WTC11 (cell line): ENCODE results near the gene NCOA6. TPM values are rescaled to one million over a fixed set of nuclear protein-coding genes. Genes with fewer than 3 reads are reported as not detected.
A peak's percentile ranks its signal among the peaks of the same experiment; 100 is the strongest.

Experiments used
- ATAC-seq: fragments of 200-7000 bp; cut with Tn5 transposase; 2 replicates; pipeline ENCODE4 v1.10.0; 2021; ENCODE audit warnings: mild to moderate bottlenecking, moderate library complexity
- CTCF ChIA-PET: fragments of 300-600 bp; sonication (Branson Sonifier 250); formaldehyde crosslinking; loops from one replicate; lab custom pipeline; 2021; ENCODE audit warnings: antibody characterized with exemption; lab: Charles Lee
- POLR2A ChIA-PET: fragments of 350-600 bp; sonication (Branson Sonifier 250); formaldehyde crosslinking; loops from one replicate; lab custom pipeline; 2021; ENCODE audit warnings: antibody characterized with exemption; lab: Charles Lee
- DNase-seq: peaks from one replicate; pipeline ENCODE4 v3.0.0; 2021; ENCODE audit warnings: low spot score
- H3K27ac Mint-ChIP-seq: 2 replicates; pipeline ENCODE4 v1.8.0; 2021; ENCODE audit warnings: mixed read lengths
- H3K27me3 Mint-ChIP-seq: 2 replicates; pipeline ENCODE4 v1.8.0; 2021; ENCODE audit warnings: low read depth, mild to moderate bottlenecking, moderate library complexity, mixed read lengths
- H3K36me3 Mint-ChIP-seq: 2 replicates; pipeline ENCODE4 v1.8.0; 2021; ENCODE audit warnings: mixed read lengths
- H3K4me1 Mint-ChIP-seq: 2 replicates; pipeline ENCODE4 v1.8.0; 2022; ENCODE audit warnings: mixed read lengths
- H3K4me3 Mint-ChIP-seq: 2 replicates; pipeline ENCODE4 v1.8.0; 2021; ENCODE audit warnings: mild to moderate bottlenecking, moderate library complexity, mixed read lengths
- H3K9me3 Mint-ChIP-seq: 2 replicates; pipeline ENCODE4 v1.8.0; 2021; ENCODE audit warnings: mixed read lengths
- ARID4B ChIP-seq: sonication (generic); formaldehyde crosslinking; IDR thresholded peaks from 2 replicates; pipeline ENCODE4 v1.8.0; 2023; ENCODE audit warnings: missing genetic modification reagents, mild to moderate bottlenecking, borderline replicate concordance
- CBFB ChIP-seq: sonication (generic); formaldehyde crosslinking; IDR thresholded peaks from 2 replicates; pipeline ENCODE4 v1.8.1; 2022; ENCODE audit warnings: mild to moderate bottlenecking, low read depth, missing genetic modification reagents
- CDX4 ChIP-seq: fragments of 250-450 bp; sonication (Bioruptor Pico); IDR thresholded peaks from 2 replicates; pipeline ENCODE4 v1.9.0; 2021; ENCODE audit warnings: moderate library complexity, mild to moderate bottlenecking, inconsistent platforms, borderline replicate concordance
- CTCF ChIP-seq: fragments of 200-600 bp; IDR thresholded peaks from 2 replicates; pipeline ENCODE4 v1.8.0; 2022; ENCODE audit warnings: antibody characterized with exemption
- E2F5 ChIP-seq: sonication (generic); formaldehyde crosslinking; IDR thresholded peaks from 2 replicates; pipeline ENCODE4 v1.8.1; 2022; ENCODE audit warnings: mild to moderate bottlenecking, moderate library complexity, missing genetic modification reagents
- FOXK1 ChIP-seq: sonication (generic); formaldehyde crosslinking; IDR thresholded peaks from 2 replicates; pipeline ENCODE4 v1.8.0; 2022; ENCODE audit warnings: mild to moderate bottlenecking, moderate library complexity, missing genetic modification reagents
- FOXP1 ChIP-seq: sonication (generic); formaldehyde crosslinking; IDR thresholded peaks from 2 replicates; pipeline ENCODE4 v1.8.0; 2022; ENCODE audit warnings: missing genetic modification reagents, mild to moderate bottlenecking, moderate library complexity, borderline replicate concordance
- GABPB1 ChIP-seq: sonication (generic); formaldehyde crosslinking; IDR thresholded peaks from 2 replicates; pipeline ENCODE4 v1.8.1; 2023; ENCODE audit warnings: mild to moderate bottlenecking, missing genetic modification reagents
- GRHL2 ChIP-seq: fragments of 250-450 bp; sonication (Bioruptor Pico); IDR thresholded peaks from 2 replicates; pipeline ENCODE4 v1.8.0; 2022; ENCODE audit warnings: mild to moderate bottlenecking, moderate library complexity; ENCODE audit not compliant: insufficient replicate concordance, severe bottlenecking
- MAX ChIP-seq: sonication (generic); formaldehyde crosslinking; IDR thresholded peaks from 2 replicates; pipeline ENCODE4 v1.8.0; 2022; ENCODE audit warnings: mild to moderate bottlenecking, missing genetic modification reagents
- NFYB ChIP-seq: sonication (generic); formaldehyde crosslinking; conservative IDR thresholded peaks from 2 replicates; pipeline ENCODE4 v1.8.0; 2022; ENCODE audit warnings: low read depth, missing genetic modification reagents
- PRRX2 ChIP-seq: fragments of 250-450 bp; sonication (Bioruptor Pico); IDR thresholded peaks from 2 replicates; pipeline ENCODE4 v1.8.0; 2021; ENCODE audit warnings: mild to moderate bottlenecking
- SMAD3 ChIP-seq: sonication (generic); formaldehyde crosslinking; IDR thresholded peaks from 2 replicates; pipeline ENCODE4 v1.8.0; 2022; ENCODE audit warnings: missing genetic modification reagents, mild to moderate bottlenecking, borderline replicate concordance
- SOX15 ChIP-seq: fragments of 250-450 bp; sonication (Bioruptor Pico); IDR thresholded peaks from 2 replicates; pipeline ENCODE4 v1.9.0; 2021; ENCODE audit warnings: mild to moderate bottlenecking
- USF1 ChIP-seq: sonication (generic); formaldehyde crosslinking; IDR thresholded peaks from 2 replicates; pipeline ENCODE4 v1.8.0; 2022; ENCODE audit warnings: mild to moderate bottlenecking, missing genetic modification reagents
- ZMAT4 ChIP-seq: fragments of 250-450 bp; sonication (Bioruptor Pico); IDR thresholded peaks from 2 replicates; pipeline ENCODE4 v1.9.0; 2021; ENCODE audit warnings: mild to moderate bottlenecking
- ZNF263 ChIP-seq: sonication (generic); formaldehyde crosslinking; IDR thresholded peaks from 2 replicates; pipeline ENCODE4 v1.8.1; 2022; ENCODE audit warnings: low read depth, mild to moderate bottlenecking, moderate library complexity, missing genetic modification reagents
- ZNF416 ChIP-seq: fragments of 250-450 bp; sonication (Bioruptor Pico); IDR thresholded peaks from 2 replicates; pipeline ENCODE4 v1.9.0; 2021; ENCODE audit warnings: mild to moderate bottlenecking, inconsistent platforms
- ZNF423 ChIP-seq: fragments of 250-450 bp; sonication (Bioruptor Pico); IDR thresholded peaks from 2 replicates; pipeline ENCODE4 v2.1.2; 2022; ENCODE audit warnings: mild to moderate bottlenecking, moderate library complexity
- ZNF425 ChIP-seq: fragments of 250-450 bp; sonication (Bioruptor Pico); conservative IDR thresholded peaks from 2 replicates; pipeline ENCODE4 v1.9.0; 2021; ENCODE audit warnings: mild to moderate bottlenecking
- ZNF671 ChIP-seq: fragments of 250-450 bp; sonication (Bioruptor Pico); IDR thresholded peaks from 2 replicates; pipeline ENCODE4 v1.8.0; 2021; ENCODE audit warnings: mild to moderate bottlenecking
- total RNA-seq: library from RNA; stranded (reverse); gene quantifications from 3 replicates; pipeline ENCODE4 v1.2.3, GENCODE V29; 2021

NCOA6 gene
- total RNA-seq, 1 experiment from 2014 or later: 10.1 TPM

GRCh38 chr20:34717230-34718095 lies 108.0 kb downstream of the NCOA6 start:
- H3K4me1 Mint-ChIP-seq: no peaks in the 10 kb centered on the region
- TF ChIP-seq E2F5 (CRISPR knock-in tag): no peak
- TF ChIP-seq CTCF: no peak
- peak; percentile 37; the same call in 1 of the 2 replicates for TF ChIP-seq GABPB1 (CRISPR knock-in tag)
- TF ChIP-seq ZNF416 (CRISPR knock-in tag): no peak
- TF ChIP-seq SOX15 (CRISPR knock-in tag): no peak
- TF ChIP-seq CBFB (CRISPR knock-in tag): no peak
- TF ChIP-seq, all 79 proteins: peak for 1
- H3K4me3 Mint-ChIP-seq: no peak overlapping the region
- H3K9me3 Mint-ChIP-seq: no peaks in the 10 kb centered on the region
- H3K36me3 Mint-ChIP-seq: no peaks in the 10 kb centered on the region
- peak overlapping the region; percentile 23; the same call in 1 of the 2 replicates for H3K27ac Mint-ChIP-seq
- ATAC-seq (no peak), DNase-seq (no peak)
- H3K27me3 Mint-ChIP-seq: peaks cover 2% of the 10 kb centered on the region
- POLR2A ChIA-PET: no interaction called here
- CTCF ChIA-PET: no interaction called here

GRCh38 chr20:34716921-34717229 lies 108.6 kb downstream of the NCOA6 start:
- H3K27me3 Mint-ChIP-seq: peaks cover 7% of the 10 kb centered on the region
- ChIA-PET POLR2A (no interaction called here), CTCF (interaction anchor here (0.9 kb wide), 1 partner anchor 53 kb away, joined by 5 read pairs; no protein-coding TSS in a partner anchor)
- H3K4me3 Mint-ChIP-seq: no peak overlapping the region
- no peaks in the 10 kb centered on the region for H3K4me1 Mint-ChIP-seq
- no peak for ATAC-seq
- no peak overlapping the region for H3K27ac Mint-ChIP-seq
- H3K36me3 Mint-ChIP-seq: no peaks in the 10 kb centered on the region
- no peaks in the 10 kb centered on the region for H3K9me3 Mint-ChIP-seq
- DNase-seq: no peak
- TF ChIP-seq ZNF423 (no peak), ZMAT4 (CRISPR knock-in tag) (no peak), FOXP1 (CRISPR knock-in tag) (no peak), CDX4 (CRISPR knock-in tag) (no peak), MAX (CRISPR knock-in tag) (no peak), CBFB (CRISPR knock-in tag) (no peak), ZNF416 (CRISPR knock-in tag) (no peak), NFYB (no peak), PRRX2 (CRISPR knock-in tag) (no peak), FOXK1 (no peak), ZNF263 (CRISPR knock-in tag) (no peak), USF1 (CRISPR knock-in tag) (no peak), SMAD3 (CRISPR knock-in tag) (no peak), ARID4B (CRISPR knock-in tag) (no peak), ZNF425 (no peak), GRHL2 (CRISPR knock-in tag) (no peak), ZNF671 (CRISPR knock-in tag) (no peak)
